ENCODE data around the gene HSBP1.

HSBP1 gene

DNA sequence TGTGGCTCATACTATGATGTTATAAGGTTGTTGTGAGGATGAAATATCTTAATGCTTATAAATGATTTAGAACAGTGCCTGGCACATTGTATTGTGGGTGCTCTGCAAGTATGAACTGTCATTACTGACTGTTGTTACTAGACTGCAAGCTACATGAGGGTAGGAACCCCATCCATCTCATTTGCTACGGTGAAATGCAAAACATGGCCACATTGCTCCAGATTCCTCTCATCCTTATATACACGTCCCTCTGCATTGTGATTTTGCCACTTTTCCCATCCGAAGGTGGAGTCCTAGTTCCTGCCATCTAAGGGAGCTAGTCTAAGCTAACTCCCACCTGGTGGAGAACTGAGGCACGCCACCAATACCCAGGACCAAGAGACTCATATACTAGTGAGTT is 29.8 kb downstream of the HSBP1 start:
- no peak overlapping the region for H3K4me3 ChIP-seq (ENCODE audit: low read depth, low read length)
- no peak for DNase-seq (ENCODE audit: low read depth)
- TF ChIP-seq CTCF (IDR thresholded peaks at IDR 0.05; ENCODE audit: low read depth, low read length, missing control alignments) = no peak

GRCh38 chr16:83838151-83838550 is 30.4 kb downstream of the HSBP1 start:
- H3K4me3 ChIP-seq (ENCODE audit: low read depth, low read length) = no peak overlapping the region
- TF ChIP-seq CTCF (IDR thresholded peaks at IDR 0.05; ENCODE audit: low read depth, low read length, missing control alignments) = no peak
- no peak for DNase-seq (ENCODE audit: low read depth)

- no peak overlapping the region for H3K4me3 ChIP-seq (ENCODE audit: low read depth, low read length)
- DNase-seq (ENCODE audit: low read depth) = no peak
- TF ChIP-seq CTCF (IDR thresholded peaks at IDR 0.05; ENCODE audit: low read depth, low read length, missing control alignments) = no peak
These were observed 31.8 kb downstream of the HSBP1 start for GRCh38 chr16:83839561-83839960.

DNA sequence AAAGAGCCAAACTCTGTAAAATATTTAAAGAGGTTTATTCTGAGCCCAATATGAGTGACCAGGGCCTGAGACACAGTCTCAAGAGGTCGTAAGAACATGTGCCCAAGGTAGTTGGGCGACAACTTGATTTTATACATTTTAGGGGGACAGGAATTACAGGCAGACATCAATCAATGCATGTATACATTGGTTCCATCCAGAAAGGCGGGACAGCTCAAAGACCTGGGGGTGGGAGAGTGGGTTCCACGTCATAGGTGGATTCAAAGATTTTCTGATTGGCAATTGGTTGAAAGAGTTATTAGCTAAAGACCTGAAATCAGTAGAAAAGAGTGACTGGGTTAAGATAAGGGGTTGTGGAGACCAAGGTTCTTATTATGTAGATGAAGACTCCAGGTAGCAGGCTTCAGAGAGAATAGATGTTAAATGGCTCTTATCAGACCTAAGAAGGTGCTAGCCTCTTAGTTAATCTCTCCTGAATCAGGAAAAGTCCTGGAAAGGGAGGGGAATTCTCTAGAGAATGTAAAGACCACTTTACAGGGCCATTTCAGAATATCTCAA is 32.4 kb downstream of the HSBP1 start:
- no peak overlapping the region for H3K4me3 ChIP-seq (ENCODE audit: low read depth, low read length)
- DNase-seq (ENCODE audit: low read depth) = no peak
- TF ChIP-seq CTCF (IDR thresholded peaks at IDR 0.05; ENCODE audit: low read depth, low read length, missing control alignments) = no peak

- H3K4me3 ChIP-seq (ENCODE audit: low read depth, low read length) = no peak overlapping the region
- DNase-seq (ENCODE audit: low read depth) = no peak
- TF ChIP-seq CTCF (IDR thresholded peaks at IDR 0.05; ENCODE audit: low read depth, low read length, missing control alignments) = no peak
These were observed 34.5 kb downstream of the HSBP1 start for GRCh38 chr16:83842291-83842690.

- DNase-seq (ENCODE audit: low read depth) = no peak
- TF ChIP-seq CTCF (IDR thresholded peaks at IDR 0.05; ENCODE audit: low read depth, low read length, missing control alignments) = no peak
- no peak overlapping the region for H3K4me3 ChIP-seq (ENCODE audit: low read depth, low read length)
These were observed 35.2 kb downstream of the HSBP1 start for GRCh38 chr16:83842756-83843507.

GRCh38 chr16:83843657-83844056 is 35.9 kb downstream of the HSBP1 start:
- no peak for DNase-seq (ENCODE audit: low read depth)
- no peak for TF ChIP-seq CTCF (IDR thresholded peaks at IDR 0.05; ENCODE audit: low read depth, low read length, missing control alignments)
- H3K4me3 ChIP-seq (ENCODE audit: low read depth, low read length) = no peak overlapping the region
